Erythroblast (primary cell): ENCODE results near the gene PRSS56.

Experiments
- DNase-seq, 2 experiments: peaks; one replicate each; lab custom pipeline; 2025; lab: John Stamatoyannopoulos, UW
- GATA1 ChIP-seq: IDR thresholded peaks from 2 replicates; pipeline ENCODE4 v1.6.1; 2011; ENCODE audit warnings: low read depth, mild to moderate bottlenecking, control low read depth, low read length, moderate library complexity
- POLR2A ChIP-seq: IDR thresholded peaks from 2 replicates; pipeline ENCODE4 v1.6.1; 2011; ENCODE audit warnings: mild to moderate bottlenecking, low read length

The PRSS56 gene

DNA sequence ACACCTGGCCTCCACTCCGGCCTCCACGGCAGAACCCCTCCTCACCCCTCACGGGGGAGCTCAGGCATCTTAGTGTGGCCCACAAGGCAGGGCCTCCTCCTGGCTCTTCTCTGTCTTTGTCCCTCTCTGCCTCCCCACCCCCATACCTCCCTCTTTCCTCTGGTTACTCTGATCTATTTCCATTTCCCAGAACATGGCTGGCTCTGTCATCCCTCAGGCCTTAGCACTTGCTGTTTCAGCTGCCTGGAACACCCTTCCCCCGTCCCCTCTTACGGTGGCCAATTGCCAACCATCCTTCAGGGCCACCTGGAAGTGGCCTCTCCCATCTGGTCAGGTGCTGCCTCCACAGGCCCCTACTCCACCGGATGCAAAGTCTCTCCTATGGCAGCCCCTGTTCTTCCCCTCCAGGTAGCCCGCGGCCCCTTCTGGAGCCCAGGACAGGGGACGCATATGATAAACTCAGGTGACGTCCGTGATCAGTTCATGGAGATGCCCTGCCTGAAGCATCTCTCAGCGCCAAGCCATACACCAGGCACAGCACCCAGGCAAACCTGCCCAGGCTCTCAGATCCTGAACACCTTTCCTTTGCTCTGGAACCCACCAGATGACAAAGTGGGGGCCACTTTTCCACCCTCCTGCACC, 28.9 kb upstream of the PRSS56 start:
- DNase-seq: no peak
- no peak for TF ChIP-seq POLR2A
- no peak for TF ChIP-seq GATA1

DNA sequence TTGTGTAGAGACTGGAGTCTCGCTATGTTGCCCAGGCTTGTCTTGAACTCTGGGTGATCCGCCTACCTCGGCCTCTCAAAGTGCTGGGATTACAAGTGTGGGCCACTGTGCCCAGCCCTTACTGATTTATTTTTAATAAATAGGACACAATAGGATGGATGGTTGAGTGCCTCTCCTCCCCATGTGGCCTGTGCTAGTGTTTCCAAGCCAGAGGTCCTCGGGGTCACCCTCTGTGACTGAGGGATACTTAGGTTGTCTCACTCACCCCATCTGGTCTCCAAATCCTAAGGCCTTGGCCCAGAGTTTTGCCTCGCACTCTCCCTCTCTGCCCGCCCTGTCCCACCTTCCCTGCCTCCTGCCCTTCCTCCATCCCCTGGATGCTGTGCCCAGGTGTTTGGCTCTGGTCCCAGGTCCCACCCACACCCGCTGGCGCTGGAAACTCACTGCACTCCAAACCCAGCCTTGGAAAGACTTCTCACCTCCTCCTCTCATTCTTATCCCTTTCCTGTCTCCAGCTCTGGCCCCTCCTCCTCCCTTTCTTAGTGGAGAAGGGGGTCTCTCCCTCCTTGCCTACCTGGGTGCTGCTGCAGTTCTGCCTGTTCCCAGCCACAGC, 27.8 kb upstream of the PRSS56 start:
- TF ChIP-seq GATA1 (no peak), POLR2A (no peak)
- DNase-seq: no peak

DNA sequence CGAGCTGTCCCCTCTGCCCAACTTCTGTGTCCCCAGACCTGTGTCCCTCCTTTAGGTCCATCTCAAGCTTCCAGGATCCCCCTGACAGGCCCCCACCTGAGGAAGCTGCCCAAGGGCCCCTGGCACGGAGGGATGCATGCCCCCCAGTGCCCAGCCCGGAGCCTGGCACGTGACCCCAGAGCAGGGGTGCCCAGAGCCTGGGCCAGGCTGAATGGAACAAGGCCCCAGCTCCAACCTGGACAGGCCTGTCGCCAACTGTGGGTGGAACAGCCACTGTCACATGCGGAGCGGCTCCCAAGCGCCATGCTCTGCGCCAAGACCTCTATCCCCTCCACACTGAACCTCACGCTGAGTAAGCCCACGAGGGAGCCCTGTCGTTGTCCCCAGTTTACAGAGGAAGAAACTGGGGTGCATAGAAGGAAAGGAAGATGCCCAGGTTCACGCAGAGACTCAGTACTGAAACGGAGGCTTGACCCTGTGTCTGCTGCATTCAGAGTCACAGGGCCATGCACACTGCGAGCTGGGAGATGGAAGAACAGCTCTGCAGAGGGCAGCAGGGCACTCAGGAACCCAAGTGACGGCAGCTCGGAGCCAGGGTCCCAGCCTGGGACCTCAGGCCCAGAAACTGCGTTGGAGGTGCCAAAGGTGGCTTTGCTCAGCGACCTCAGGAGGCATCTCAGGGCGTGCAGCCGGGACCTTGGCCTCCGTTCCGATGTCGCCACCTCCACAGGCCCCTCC, 27.1 kb upstream of the PRSS56 start:
- TF ChIP-seq GATA1 (no peak), POLR2A (no peak)
- DNase-seq: no peak

DNA sequence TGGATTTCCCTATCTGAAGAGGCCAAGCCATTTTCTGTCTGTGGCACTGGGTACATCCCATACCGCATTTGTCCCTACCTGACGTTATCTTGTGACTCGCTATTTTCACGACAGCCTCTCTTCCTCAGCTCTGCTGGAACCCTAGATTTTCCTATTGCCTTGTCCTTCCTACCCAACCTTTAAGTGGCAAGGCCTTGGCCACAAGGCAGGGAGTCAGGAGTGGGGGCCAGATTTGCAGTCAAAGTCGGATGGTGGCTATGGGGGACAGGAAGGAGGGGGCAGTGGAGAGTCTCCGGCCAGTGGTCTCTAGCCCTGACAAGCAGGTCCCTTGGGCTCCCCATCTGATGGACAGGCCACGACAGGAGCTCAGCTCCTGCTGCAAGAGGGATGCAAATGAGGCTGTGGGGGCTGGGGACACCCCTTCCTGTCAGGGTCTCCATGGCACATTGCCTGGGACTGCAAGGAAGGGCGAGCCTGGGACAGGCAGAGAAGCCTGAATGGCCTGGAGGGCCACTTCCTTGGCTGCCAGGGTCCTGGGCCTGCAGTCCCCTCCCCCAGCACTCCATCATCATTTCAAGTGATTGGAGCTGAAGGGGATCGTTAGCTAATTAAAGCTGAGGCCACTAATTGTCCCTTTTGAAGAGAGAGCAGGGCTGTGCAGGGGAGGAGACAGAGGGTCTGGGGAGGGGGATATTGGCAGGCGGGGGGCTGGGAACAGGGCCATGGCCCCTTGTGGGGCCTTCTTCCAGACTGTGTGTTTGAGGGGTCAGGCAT, 26.3 kb upstream of the PRSS56 start:
- no peak for TF ChIP-seq GATA1
- TF ChIP-seq POLR2A: no peak
- no peak for DNase-seq

DNA sequence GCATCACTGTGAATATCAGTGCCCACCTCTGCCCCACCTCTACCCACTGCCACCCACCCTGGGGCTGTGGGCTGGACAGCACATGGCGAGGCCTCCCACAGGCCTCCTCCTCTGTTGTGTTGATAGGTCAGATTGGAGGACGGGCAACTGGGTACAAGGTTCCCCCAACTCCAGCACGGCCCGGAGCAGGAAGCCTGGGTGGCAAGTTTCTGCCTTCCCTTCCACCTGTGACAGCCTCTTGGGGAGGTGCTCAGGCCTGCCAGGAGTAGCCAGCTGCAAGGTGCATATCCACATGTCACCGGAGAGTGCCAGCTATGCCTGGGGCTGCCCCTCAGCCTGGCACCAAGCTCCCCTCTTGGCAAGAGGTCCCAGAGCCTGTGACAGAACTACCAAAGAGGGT, 25.6 kb upstream of the PRSS56 start:
- TF ChIP-seq POLR2A (no peak), GATA1 (no peak)
- no peak for DNase-seq

DNA sequence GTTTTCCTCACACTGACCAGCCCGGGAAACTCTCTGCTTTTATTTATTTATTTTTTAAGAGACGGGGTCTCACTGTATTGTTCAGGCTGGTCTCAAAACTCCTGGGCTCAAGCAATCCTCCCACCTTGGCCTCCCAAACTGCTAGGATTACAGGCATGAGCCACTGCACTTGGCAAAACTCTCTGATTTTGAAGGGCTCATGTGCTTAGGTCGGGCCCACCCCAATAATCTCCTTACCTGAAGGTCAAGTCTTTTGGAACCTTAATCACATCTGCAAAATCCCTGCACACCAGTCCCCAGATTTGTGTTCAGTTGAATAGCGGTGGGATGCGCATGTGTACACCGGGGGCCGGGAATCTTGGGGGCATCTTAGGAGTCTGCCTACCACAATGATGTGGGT, 24.9 kb upstream of the PRSS56 start:
- DNase-seq: no peak
- no peak for TF ChIP-seq POLR2A
- no peak for TF ChIP-seq GATA1

DNA sequence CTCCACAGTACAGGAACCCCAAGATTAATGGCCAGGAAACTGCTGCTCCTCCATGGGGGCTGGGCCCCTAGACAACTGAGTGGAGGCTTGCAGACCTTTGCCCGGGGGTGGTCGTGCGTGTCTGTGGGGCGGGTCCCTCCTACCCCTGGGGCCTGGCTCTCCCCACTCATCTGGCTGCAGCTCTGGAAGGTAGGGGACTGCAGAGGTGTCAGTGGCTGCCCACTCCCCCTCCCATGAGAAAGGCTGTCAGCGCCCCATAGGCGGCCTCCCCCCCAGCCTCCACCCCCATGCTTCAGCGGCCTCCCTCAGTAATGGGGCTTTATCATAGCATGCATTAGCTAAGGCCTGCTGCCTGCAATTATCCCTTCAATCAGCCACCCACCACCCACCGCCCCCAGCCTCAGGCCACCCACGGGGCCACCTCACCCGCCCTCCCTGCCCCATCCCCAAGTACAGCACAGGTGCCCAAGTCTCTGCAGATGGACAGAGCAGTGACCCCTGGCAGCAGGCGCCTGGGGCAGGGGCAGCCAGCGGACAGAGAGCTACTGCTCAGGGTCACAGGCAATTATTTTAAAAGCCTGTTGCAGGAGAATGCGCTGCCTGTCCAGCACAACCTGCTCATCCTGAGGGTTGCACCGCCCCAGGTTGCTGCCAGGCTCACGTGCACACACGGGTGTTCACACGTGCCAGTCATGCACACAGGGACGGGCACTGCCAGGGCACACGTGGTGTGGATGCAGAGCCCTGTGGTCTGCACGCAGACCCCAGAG, 23.5 kb upstream of the PRSS56 start:
- no peak for DNase-seq
- no peak for TF ChIP-seq GATA1
- no peak for TF ChIP-seq POLR2A

DNA sequence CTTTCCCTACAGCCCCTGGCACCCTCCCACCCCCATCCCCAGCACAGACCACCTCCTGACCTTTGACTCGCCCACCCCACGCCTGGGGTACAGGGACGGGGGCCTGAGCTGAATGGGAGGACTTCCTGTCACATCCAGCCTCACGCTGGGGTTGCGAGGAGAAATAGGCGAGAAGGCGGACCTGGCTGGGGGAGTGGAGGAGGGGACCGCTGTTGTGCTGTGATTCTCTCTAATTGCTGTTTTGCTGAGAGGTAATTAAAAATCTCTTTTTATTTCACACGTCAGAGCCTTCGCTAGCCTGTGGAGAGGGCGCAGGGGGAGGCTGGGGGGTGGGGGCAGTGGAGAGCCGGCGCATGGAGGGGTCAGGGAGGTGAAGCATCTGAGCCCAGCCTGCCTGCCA, 22.8 kb upstream of the PRSS56 start:
- TF ChIP-seq POLR2A (no peak), GATA1 (no peak)
- DNase-seq: no peak

DNA sequence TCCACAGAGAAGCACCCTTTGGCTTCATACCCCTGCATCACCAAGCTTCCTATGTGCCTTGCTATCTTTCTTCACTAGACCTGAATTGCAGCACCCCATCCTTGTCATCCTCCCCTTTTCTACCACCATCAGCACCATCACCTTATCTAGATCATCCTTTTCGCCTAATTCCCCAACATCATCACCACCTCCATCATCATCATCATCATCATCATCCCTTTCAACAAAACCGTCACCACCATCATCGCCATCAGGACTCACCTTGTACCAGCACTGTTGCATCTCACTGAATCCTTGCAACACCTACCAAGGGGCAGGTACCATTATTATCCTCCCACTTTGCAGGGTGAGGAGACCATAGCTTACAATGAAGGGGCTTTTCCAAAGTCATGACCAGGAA, 21.7 kb upstream of the PRSS56 start:
- no peak for TF ChIP-seq GATA1
- no peak for TF ChIP-seq POLR2A
- DNase-seq: no peak

DNA sequence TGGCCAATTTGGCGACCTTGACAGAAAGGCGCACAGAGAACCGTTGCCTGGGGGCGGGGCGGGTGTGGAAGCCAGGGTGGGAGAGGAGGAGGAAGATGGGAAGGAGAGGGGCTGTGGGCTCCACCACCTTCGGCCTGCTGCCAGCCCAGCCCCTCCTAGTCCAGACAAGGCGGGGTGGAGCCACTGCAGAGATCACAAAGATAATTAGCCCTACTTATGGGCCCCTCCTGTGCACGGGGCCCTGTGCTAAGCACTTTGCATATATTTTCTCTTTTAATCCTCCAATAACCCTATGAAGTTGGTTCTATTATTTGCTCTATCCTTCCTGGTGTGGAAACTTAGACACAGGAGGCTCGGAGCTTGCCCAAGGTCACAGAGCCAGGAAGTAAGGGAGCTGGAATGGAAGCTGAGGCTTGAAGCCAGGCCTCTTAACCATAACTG, 18.8 kb upstream of the PRSS56 start:
- TF ChIP-seq GATA1 (no peak), POLR2A (no peak)
- DNase-seq: no peak

DNA sequence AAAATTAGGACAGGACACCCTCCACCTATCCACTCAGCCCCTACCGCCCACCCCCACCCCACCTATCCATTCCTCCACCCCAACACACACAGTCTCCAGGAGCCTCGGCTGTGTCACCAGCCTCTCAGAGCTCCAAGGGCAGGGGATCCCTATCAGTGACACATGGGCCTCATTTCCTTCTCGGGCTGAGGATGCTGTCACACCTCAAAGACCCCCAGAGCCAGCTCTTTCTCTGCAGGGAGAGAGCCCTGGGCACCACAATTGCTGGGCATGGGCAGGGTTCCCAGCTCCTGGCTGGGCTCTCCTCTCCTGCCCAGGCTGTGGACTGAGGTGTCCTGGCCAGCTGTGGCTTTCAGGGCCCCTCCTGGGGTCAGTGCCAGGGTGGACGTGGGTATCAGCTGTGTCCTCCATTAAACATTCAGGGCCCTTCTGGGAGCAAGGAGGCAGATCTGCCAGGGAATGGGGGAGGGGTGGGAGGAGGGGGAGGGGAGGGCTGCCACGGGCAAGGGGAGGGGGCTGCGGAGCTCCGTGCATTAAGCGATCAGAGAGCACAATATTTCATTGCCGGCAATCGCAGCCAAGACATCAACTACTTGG, 18.3 kb upstream of the PRSS56 start:
- DNase-seq: no peak
- TF ChIP-seq POLR2A (no peak), GATA1 (no peak)

DNA sequence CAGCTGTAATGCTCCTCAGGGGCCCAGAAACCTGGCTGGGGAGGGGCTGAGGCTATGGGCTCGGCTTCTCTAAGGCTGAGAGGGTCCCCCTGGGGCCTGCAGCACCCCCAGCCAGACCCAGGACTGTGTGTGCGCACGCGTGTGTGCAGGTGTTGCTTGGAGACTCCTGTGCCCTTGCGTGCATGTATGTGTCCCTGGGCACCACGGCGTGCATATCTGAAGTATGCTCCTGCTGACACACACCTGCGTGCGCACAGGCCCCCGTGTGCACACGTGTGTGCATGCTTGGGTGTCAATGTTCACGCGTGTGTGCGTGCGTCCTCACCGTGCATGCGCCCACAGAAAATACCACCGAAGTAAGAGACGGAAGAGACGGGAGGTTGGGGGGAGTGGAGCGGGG, 17.7 kb upstream of the PRSS56 start:
- no peak for DNase-seq
- TF ChIP-seq GATA1: no peak
- no peak for TF ChIP-seq POLR2A
